Prostate gland (tissue), 2 donors: Measurements from ENCODE around the gene MMAA. TPM values are rescaled to one million over a fixed set of nuclear protein-coding genes. Genes with fewer than 3 reads are reported as not detected.

Source experiments
- DNase-seq: peaks from one replicate; pipeline ENCODE4 v3.0.0-alpha.2; 2019; ENCODE audit warnings: low spot score
- H3K27ac ChIP-seq, 2 donors: fragments of 200-600 bp; sonication (generic); 2 replicates each; pipeline ENCODE4 v1.5.1; 2017 to 2019
- H3K27me3 ChIP-seq: fragments of 200-600 bp; sonication (generic); replicated peaks from 2 replicates; pipeline ENCODE4 v1.5.1; 2019; ENCODE audit not compliant: insufficient read depth
- H3K36me3 ChIP-seq, 2 donors: fragments of 200-600 bp; sonication (generic); 1 replicate in 1 of 2; 2 replicates in 1 of 2; pipeline versions ENCODE4 v1.5.1 to v1.8.1; 2017 to 2019
- H3K4me1 ChIP-seq: fragments of 200-600 bp; sonication (generic); replicated peaks from 2 replicates; pipeline ENCODE4 v1.5.1; 2019
- H3K4me3 ChIP-seq, 2 donors: fragments of 200-600 bp; sonication (generic); 2 replicates each; pipeline ENCODE4 v1.5.1; 2017 to 2019
- H3K9me3 ChIP-seq: fragments of 200-600 bp; sonication (generic); 2 replicates; pipeline ENCODE4 v1.5.1; 2017
- CTCF ChIP-seq, 4 experiments: fragments of 200-600 bp in 2 of 4; fragments of 450-650 bp in 2 of 4; sonication (generic) in 2 of 4; IDR thresholded peaks; 1 replicate in 3 of 4; 2 replicates in 1 of 4; pipeline ENCODE4 v1.5.1; 2016 to 2019; ENCODE audit warnings: antibody characterized with exemption in 4 of 4, mild to moderate bottlenecking in 2 of 4, moderate library complexity in 2 of 4
- POLR2A ChIP-seq: fragments of 450-650 bp; IDR thresholded peaks from one replicate; pipeline ENCODE4 v1.6.1; 2016; ENCODE audit warnings: antibody characterized with exemption, mild to moderate bottlenecking
- POLR2AphosphoS5 ChIP-seq: sonication (generic); formaldehyde crosslinking; IDR thresholded peaks from one replicate; pipeline ENCODE4 v1.6.1; 2017; ENCODE audit warnings: antibody characterized with exemption
- WGBS: methylation state at CpG from one replicate; pipeline ENCODE4 v1.1.5; 2018; 5-methylcytosine and 5-hydroxymethylcytosine counted together
- intact Hi-C: fragments of 100-400 bp; cut with DNase I; formaldehyde crosslinking; loops from one replicate; pipeline ENCODE4 v1.14.2; 2022
- total RNA-seq, 2 donors: library from RNA; depleted of rRNA; stranded (reverse); fragments of >200 nt; gene quantifications; one replicate each; pipeline ENCODE4 v1.1.0, GENCODE V29; 2016

Gene MMAA
- total RNA-seq, 2 donors from 2014 or later = 3.6 TPM

GRCh38 chr4:145589916-145590702, 29.1 kb upstream of the MMAA start:
- intact Hi-C loops = no loop called here
- TF ChIP-seq POLR2AphosphoS5 (no peak), CTCF (IDR thresholded peaks at IDR 0.05) (no peak), POLR2A (no peak)
- H3K9me3 ChIP-seq = no peaks in the 10 kb centered on the region
- no peak overlapping the region for H3K27ac ChIP-seq
- WGBS = 69% methylated on average over 3 of the region's 3 CpGs
- no peaks in the 10 kb centered on the region for H3K4me1 ChIP-seq
- H3K36me3 ChIP-seq = no peaks in the 10 kb centered on the region
- H3K27me3 ChIP-seq = no peaks in the 10 kb centered on the region
- no peak overlapping the region for H3K4me3 ChIP-seq
- no peak for DNase-seq

- intact Hi-C loops = no loop called here
- Histone ChIP-seq H3K27ac (no peak overlapping the region), H3K27me3 (no peaks in the 10 kb centered on the region), H3K4me1 (no peaks in the 10 kb centered on the region), H3K9me3 (no peaks in the 10 kb centered on the region), H3K4me3 (no peak overlapping the region), H3K36me3 (no peaks in the 10 kb centered on the region)
- WGBS = 72% methylated on average over 4 of the region's 4 CpGs
- TF ChIP-seq POLR2AphosphoS5 = no peak
- no peak for TF ChIP-seq POLR2A
- TF ChIP-seq CTCF (IDR thresholded peaks at IDR 0.05) = no peak
- no peak for DNase-seq
These were observed 16.9 kb upstream of the MMAA start for GRCh38 chr4:145602129-145602760.

GRCh38 chr4:145605941-145606340, 13.2 kb upstream of the MMAA start:
- Histone ChIP-seq H3K4me3 (no peak overlapping the region), H3K27me3 (no peaks in the 10 kb centered on the region), H3K4me1 (no peaks in the 10 kb centered on the region), H3K27ac (no peak overlapping the region), H3K36me3 (no peaks in the 10 kb centered on the region), H3K9me3 (no peaks in the 10 kb centered on the region)
- intact Hi-C loops = loop anchor here (5.0 kb wide), 1 partner anchor 369 kb away; no protein-coding TSS in a partner anchor
- TF ChIP-seq POLR2AphosphoS5 (no peak), CTCF (IDR thresholded peaks at IDR 0.05) (no peak), POLR2A (no peak)
- DNase-seq = no peak

- H3K4me1 ChIP-seq = no peaks in the 10 kb centered on the region
- DNase-seq = peak; percentile 67
- no peaks in the 10 kb centered on the region for H3K36me3 ChIP-seq
- WGBS = 37% methylated on average over 4 of the region's 4 CpGs
- intact Hi-C loops = loop anchor here (5.0 to 10.0 kb wide), 3 partner anchors 372 to 1435 kb away; no protein-coding TSS in a partner anchor
- no peaks in the 10 kb centered on the region for H3K9me3 ChIP-seq
- no peak overlapping the region for H3K4me3 ChIP-seq
- no peaks in the 10 kb centered on the region for H3K27me3 ChIP-seq
- TF ChIP-seq POLR2A = no peak
- peak in 3 of 4 experiments; percentile 63 to 77 (median 75) for TF ChIP-seq CTCF (IDR thresholded peaks at IDR 0.05)
- H3K27ac ChIP-seq = no peak overlapping the region
These were observed 9.4 kb upstream of the MMAA start for GRCh38 chr4:145609481-145610427.
